IMR-90 (cell line): ENCODE measurements around the gene GUCY2D. TPM values are rescaled to one million over a fixed set of nuclear protein-coding genes. Genes with fewer than 3 reads are reported as not detected.

Experiments
- ATAC-seq: fragments of 200-7000 bp; cut with Tn5 transposase; 2 replicates; pipeline ENCODE4 v1.9.1; 2020; ENCODE audit warnings: low read depth, mild to moderate bottlenecking, moderate library complexity
- BruUV-seq: library from RNA; stranded (reverse); fragments of 400-500 nt; replicated peaks from 2 replicates; lab custom pipeline; 2021; lab: Mats Ljungman, UMichigan
- CTCF ChIA-PET: fragments of 300-600 bp; formaldehyde crosslinking; extraction: SDS; loops from one replicate; lab custom pipeline; 2021; ENCODE audit warnings: antibody characterized with exemption; lab: Yijun Ruan, JAX
- POLR2A ChIA-PET: fragments of 300-600 bp; sonication (Branson Sonifier 250); formaldehyde crosslinking; loops from one replicate; lab custom pipeline; 2022; ENCODE audit warnings: antibody characterized with exemption; ENCODE audit not compliant: unreplicated experiment; lab: Charles Lee
- DNase-seq: peaks from one replicate; pipeline ENCODE4 v3.0.0; 2013
- H2AFZ ChIP-seq: replicated peaks from 2 replicates; pipeline ENCODE3; 2013; ENCODE audit warnings: low read length, mild to moderate bottlenecking; ENCODE audit not compliant: poor library complexity
- H2AK5ac ChIP-seq: 2 replicates; pipeline ENCODE4 v1.6.1; 2013; ENCODE audit warnings: low read depth, low read length, inconsistent platforms
- H2AK9ac ChIP-seq: replicated peaks from 2 replicates; pipeline ENCODE3; 2013; ENCODE audit warnings: mild to moderate bottlenecking, low read depth, low read length, moderate library complexity; ENCODE audit not compliant: poor library complexity
- H2BK120ac ChIP-seq: 2 replicates; pipeline ENCODE4 v1.6.1; 2013; ENCODE audit warnings: low read depth, low read length, inconsistent platforms
- H2BK15ac ChIP-seq: 3 replicates; pipeline ENCODE4 v1.6.1; 2013; ENCODE audit warnings: low read depth, low read length, inconsistent platforms
- H2BK20ac ChIP-seq: 2 replicates; pipeline ENCODE4 v1.6.1; 2013; ENCODE audit warnings: low read depth, mild to moderate bottlenecking, inconsistent platforms, low read length, moderate library complexity
- H2BK5ac ChIP-seq: 2 replicates; pipeline ENCODE4 v1.6.1; 2013; ENCODE audit warnings: mild to moderate bottlenecking, low read depth, low read length, inconsistent platforms; ENCODE audit not compliant: poor library complexity, severe bottlenecking
- H3K14ac ChIP-seq: replicated peaks from 2 replicates; pipeline ENCODE4 v1.6.1; 2013; ENCODE audit warnings: low read depth, low read length, inconsistent platforms
- H3K18ac ChIP-seq: 2 replicates; pipeline ENCODE4 v1.6.1; 2013; ENCODE audit warnings: low read depth, low read length, control low read depth
- H3K23ac ChIP-seq: 2 replicates; pipeline ENCODE4 v1.6.1; 2013; ENCODE audit warnings: low read depth, low read length, inconsistent platforms
- H3K27ac ChIP-seq: 2 replicates; pipeline ENCODE4 v1.5.1; 2013; ENCODE audit warnings: mild to moderate bottlenecking, control low read depth, low read length; ENCODE audit not compliant: insufficient read depth
- H3K27me3 ChIP-seq: 2 replicates; pipeline ENCODE4 v1.6.1; 2013; ENCODE audit warnings: low read length; ENCODE audit not compliant: control insufficient read depth, insufficient read depth
- H3K36me3 ChIP-seq: 2 replicates; pipeline ENCODE4 v1.6.1; 2013; ENCODE audit warnings: low read length, mixed read lengths; ENCODE audit not compliant: control insufficient read depth, insufficient read depth
- H3K4ac ChIP-seq: 2 replicates; pipeline ENCODE4 v1.6.1; 2013; ENCODE audit warnings: low read depth, low read length, inconsistent platforms
- H3K4me1 ChIP-seq: 2 replicates; pipeline ENCODE4 v1.6.1; 2013; ENCODE audit warnings: low read length, mixed read lengths; ENCODE audit not compliant: control insufficient read depth, insufficient read depth
- H3K4me2 ChIP-seq: 2 replicates; pipeline ENCODE4 v1.6.1; 2013; ENCODE audit warnings: low read depth, mild to moderate bottlenecking, control low read depth, low read length, moderate library complexity
- H3K4me3 ChIP-seq: 2 replicates; pipeline ENCODE4 v1.5.1; 2013; ENCODE audit warnings: low read depth, mild to moderate bottlenecking, control low read depth, low read length, moderate library complexity; ENCODE audit not compliant: insufficient read depth
- H3K56ac ChIP-seq: 2 replicates; pipeline ENCODE4 v1.6.1; 2013; ENCODE audit warnings: low read length, inconsistent platforms; ENCODE audit not compliant: insufficient read depth; ENCODE audit errors: extremely low read depth
- H3K79me1 ChIP-seq, 2 experiments: 2 replicates each; pipeline ENCODE4 v1.6.1; 2013; ENCODE audit warnings: low read length in 2 of 2, inconsistent platforms in 1 of 2, low read depth in 1 of 2
- H3K9ac ChIP-seq: 2 replicates; pipeline ENCODE4 v1.6.1; 2013; ENCODE audit warnings: low read depth, low read length, control low read depth
- H3K9me1 ChIP-seq: 2 replicates; pipeline ENCODE4 v1.6.1; 2013; ENCODE audit warnings: low read length, inconsistent platforms; ENCODE audit not compliant: insufficient read depth
- H3K9me3 ChIP-seq: 2 replicates; pipeline ENCODE4 v1.6.1; 2013; ENCODE audit warnings: low read length; ENCODE audit not compliant: control insufficient read depth, insufficient read depth
- H4K20me1 ChIP-seq: 2 replicates; pipeline ENCODE4 v1.6.1; 2013; ENCODE audit warnings: low read length, inconsistent platforms; ENCODE audit not compliant: insufficient read depth
- H4K5ac ChIP-seq: 2 replicates; pipeline ENCODE4 v1.6.1; 2013; ENCODE audit warnings: mild to moderate bottlenecking, low read depth, low read length, control low read depth
- H4K8ac ChIP-seq, 2 experiments: 2 replicates each; pipeline ENCODE4 v1.6.1; 2013; ENCODE audit warnings: low read depth in 2 of 2, low read length in 2 of 2, control low read depth in 1 of 2, inconsistent platforms in 1 of 2
- H4K91ac ChIP-seq: 2 replicates; pipeline ENCODE4 v1.6.1; 2013; ENCODE audit warnings: low read depth, low read length, inconsistent platforms; ENCODE audit not compliant: insufficient read depth
- CTCF ChIP-seq: conservative IDR thresholded peaks from 2 replicates; pipeline ENCODE4 v1.5.1; 2012; ENCODE audit warnings: mild to moderate bottlenecking, low read depth, low read length, improper control_type of control experiment
- NFE2L2 ChIP-seq: fragments of 150-350 bp; IDR thresholded peaks from 2 replicates; pipeline ENCODE4 v1.6.1; 2016; ENCODE audit warnings: low read depth, mild to moderate bottlenecking, low read length
- SMC3 ChIP-seq: fragments of 150-350 bp; IDR thresholded peaks from 2 replicates; pipeline ENCODE4 v1.6.1; 2016; ENCODE audit warnings: low read depth, mild to moderate bottlenecking, antibody characterized with exemption, low read length, moderate library complexity
- WGBS, 2 experiments: methylation state at CpG; one replicate each; pipeline versions ENCODE4 v1.1.5 to v1.1.7; 2013; ENCODE audit warnings: missing lambda C conversion rate in 2 of 2; ENCODE audit not compliant: insufficient read length in 1 of 2; ENCODE audit errors: extremely low coverage in 2 of 2; 5-methylcytosine and 5-hydroxymethylcytosine counted together
- dilution Hi-C: fragments of 300-500 bp; cut with HindIII; formaldehyde crosslinking; loops from one replicate; pipeline ENCODE4 v1.14.3; 2018; ENCODE audit warnings: low sequenced_read_pairs; ENCODE audit not compliant: unreplicated experiment
- in situ Hi-C: fragments of 300-500 bp; cut with MboI; formaldehyde crosslinking; loops from 3 replicates; pipeline ENCODE4 v1.14.3; 2019; ENCODE audit warnings: low sequenced_read_pairs, inconsistent platforms, mixed read lengths
- intact Hi-C: fragments of 100-400 bp; cut with micrococcal nuclease; formaldehyde crosslinking; loops from 2 replicates; pipeline ENCODE4 v1.10.0; 2022
- polyA plus RNA-seq, 3 experiments: library from polyadenylated mRNA; depleted of rRNA; stranded (reverse); fragments of >200 nt; gene quantifications; 2 replicates each; pipeline ENCODE4 v1.2.3, GENCODE V29; 2012; ENCODE audit warnings: low replicate concordance in 1 of 3
- total RNA-seq: library from RNA; depleted of rRNA; stranded (reverse); fragments of >200 nt; gene quantifications from 2 replicates; pipeline ENCODE4 v1.2.3, GENCODE V29; 2012

The GUCY2D gene
- total and polyA plus RNA-seq, 2 of the 4 experiments (the other 2 are of a cell fraction): 0.03 TPM; not detected in 1

- Histone ChIP-seq H3K14ac (no peak overlapping the region), H2BK15ac (no peak overlapping the region), H3K9ac (no peak overlapping the region), H2BK120ac (no peak overlapping the region), H4K20me1 (0 out of 2 replicates have a peak, but pooled peaks cover 4% of the 10 kb centered on the region), H3K27ac (no peak overlapping the region), H4K91ac (no peak overlapping the region), H3K4me2 (no peak overlapping the region), H3K79me1 (no peaks in the 10 kb centered on the region), H2BK20ac (no peak overlapping the region), H3K56ac (no peak overlapping the region), H3K9me3 (no peaks in the 10 kb centered on the region), H4K5ac (no peak overlapping the region), H2AK9ac (no peak overlapping the region), H2AK5ac (no peak overlapping the region), H4K8ac (no peak overlapping the region), H3K36me3 (no peaks in the 10 kb centered on the region), H3K23ac (no peak overlapping the region), H3K4ac (no peak overlapping the region), H2BK5ac (no peak overlapping the region), H3K27me3 (peaks cover 39% of the 10 kb centered on the region), H3K4me3 (no peak overlapping the region), H3K18ac (no peak overlapping the region), H2AFZ (no peak overlapping the region), H3K9me1 (0 out of 2 replicates have a peak, but pooled peaks cover 2% of the 10 kb centered on the region), H3K4me1 (no peaks in the 10 kb centered on the region)
- WGBS, 2 experiments: 64% methylated on average over 4 of the region's 5 CpGs; no CpG with 5 or more reads in 1 of the 2 experiments
- intact Hi-C loops (no loop called here), in situ Hi-C loops (loop anchor here (25.0 kb wide), 1 partner anchor 260 kb away; no protein-coding TSS in a partner anchor), dilution Hi-C loops (no loop called here)
- peak; percentile 36 for DNase-seq
- CTCF ChIA-PET: interaction anchor here (0.7 to 1.5 kb wide), 3 partner anchors 44 to 84 kb away, joined by 3 to 7 read pairs (median 3); no protein-coding TSS in a partner anchor
- POLR2A ChIA-PET: no interaction called here
- TF ChIP-seq NFE2L2 (no peak), CTCF (peak; percentile 56), SMC3 (0 out of 2 replicates have a peak, but pooled peaks have one; percentile 19)
- BruUV-seq: no TSS peak
- ATAC-seq: peak; percentile 61
Observed at GRCh38 chr17:7997186-7997585, 5.2 kb upstream of the GUCY2D start.
